ENCODE measurements around the gene METTL22.

- TF ChIP-seq POLR2A (IDR thresholded peaks at IDR 0.05): no peak
- no peak for TF ChIP-seq POLR2AphosphoS5 (IDR thresholded peaks at IDR 0.05)
- TF ChIP-seq, protein P1, sequence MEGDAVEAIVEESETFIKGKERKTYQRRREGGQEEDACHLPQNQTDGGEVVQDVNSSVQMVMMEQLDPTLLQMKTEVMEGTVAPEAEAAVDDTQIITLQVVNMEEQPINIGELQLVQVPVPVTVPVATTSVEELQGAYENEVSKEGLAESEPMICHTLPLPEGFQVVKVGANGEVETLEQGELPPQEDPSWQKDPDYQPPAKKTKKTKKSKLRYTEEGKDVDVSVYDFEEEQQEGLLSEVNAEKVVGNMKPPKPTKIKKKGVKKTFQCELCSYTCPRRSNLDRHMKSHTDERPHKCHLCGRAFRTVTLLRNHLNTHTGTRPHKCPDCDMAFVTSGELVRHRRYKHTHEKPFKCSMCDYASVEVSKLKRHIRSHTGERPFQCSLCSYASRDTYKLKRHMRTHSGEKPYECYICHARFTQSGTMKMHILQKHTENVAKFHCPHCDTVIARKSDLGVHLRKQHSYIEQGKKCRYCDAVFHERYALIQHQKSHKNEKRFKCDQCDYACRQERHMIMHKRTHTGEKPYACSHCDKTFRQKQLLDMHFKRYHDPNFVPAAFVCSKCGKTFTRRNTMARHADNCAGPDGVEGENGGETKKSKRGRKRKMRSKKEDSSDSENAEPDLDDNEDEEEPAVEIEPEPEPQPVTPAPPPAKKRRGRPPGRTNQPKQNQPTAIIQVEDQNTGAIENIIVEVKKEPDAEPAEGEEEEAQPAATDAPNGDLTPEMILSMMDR (IDR thresholded peaks at IDR 0.05): no peak
- TF ChIP-seq EP300 (IDR thresholded peaks at IDR 0.05): no peak
These were observed 9.9 kb downstream of the METTL22 start for GRCh38 chr16:8631373-8631772.
